ENCODE results near the gene ZNF77. TPM values are rescaled to one million over a fixed set of nuclear protein-coding genes. Genes with fewer than 3 reads are reported as not detected.

ZNF77 gene
- polyA plus RNA-seq, 1 of the 3 experiments (the other 2 are of a cell fraction), result 4.4 TPM

GRCh38 chr19:2927032-2927430, 17.7 kb downstream of the ZNF77 start:
- Histone ChIP-seq H2AFZ (ENCODE audit: low read depth) (no peak overlapping the region), H3K9me2 (no peaks in the 10 kb centered on the region), H3K36me3 (replicated peaks in 1 of 2; ENCODE audit: control insufficient read depth in 1 of 2, insufficient read depth in 2 of 2, low read length in 1 of 2) (no peaks in the 10 kb centered on the region), H3K4me2 (no peak overlapping the region), H3K9me3 (no peaks in the 10 kb centered on the region), H3K4me3 (ENCODE audit: low read depth in 2 of 2, low read length in 1 of 2) (no peak overlapping the region), H3K79me2 (ENCODE audit: insufficient read depth) (no peaks in the 10 kb centered on the region), H3K27ac (ENCODE audit: low read depth in 2 of 2, low read length in 1 of 2) (no peak overlapping the region), H3K4me1 (ENCODE audit: control insufficient read depth in 1 of 2, insufficient read depth in 2 of 2, low read depth in 1 of 2, low read length in 1 of 2) (peaks cover 0 to 2% of the 10 kb centered on the region in 2 experiments; a peak in 1 of 4 replicates), H3F3A (replicated peaks; ENCODE audit: insufficient read depth) (no peaks in the 10 kb centered on the region), H3K9ac (no peak overlapping the region), H4K20me1 (ENCODE audit: insufficient read depth) (no peaks in the 10 kb centered on the region), H3K27me3 (ENCODE audit: insufficient read depth) (no peaks in the 10 kb centered on the region)
- 97% methylated on average over 10 of the region's 18 CpGs for WGBS (ENCODE audit: low lambda C conversion rate)
- CTCF ChIA-PET, result interaction anchor here (0.6 kb wide), 1 partner anchor 545 kb away, joined by 3 read pairs; no protein-coding TSS in a partner anchor
- no peak for DNase-seq
- no peak for TF ChIP-seq RAD21 (IDR thresholded peaks at IDR 0.05; ENCODE audit: low read length)
- TF ChIP-seq GABPA (IDR thresholded peaks at IDR 0.05; ENCODE audit: low read depth), result no peak
- TF ChIP-seq MEF2A (IDR thresholded peaks at IDR 0.05; ENCODE audit: borderline replicate concordance, low read depth), result no peak
- TF ChIP-seq REST (IDR thresholded peaks at IDR 0.05; ENCODE audit: low read depth, low read length), result no peak
- no peak for TF ChIP-seq ZBTB33 (IDR thresholded peaks at IDR 0.05; ENCODE audit: borderline replicate concordance, low read depth)
- TF ChIP-seq FOXM1 (IDR thresholded peaks at IDR 0.05; ENCODE audit: low read depth), result no peak
- POLR2A ChIA-PET, result no interaction called here

- Histone ChIP-seq H3K9ac (no peak overlapping the region), H3K27ac (ENCODE audit: low read depth in 2 of 2, low read length in 1 of 2) (no peak overlapping the region), H3K4me1 (ENCODE audit: control insufficient read depth in 1 of 2, insufficient read depth in 2 of 2, low read depth in 1 of 2, low read length in 1 of 2) (peaks cover 0 to 2% of the 10 kb centered on the region in 2 experiments; a peak in 1 of 4 replicates), H4K20me1 (ENCODE audit: insufficient read depth) (no peaks in the 10 kb centered on the region), H3K9me2 (no peaks in the 10 kb centered on the region), H3K36me3 (replicated peaks in 1 of 2; ENCODE audit: control insufficient read depth in 1 of 2, insufficient read depth in 2 of 2, low read length in 1 of 2) (no peaks in the 10 kb centered on the region), H3F3A (replicated peaks; ENCODE audit: insufficient read depth) (no peaks in the 10 kb centered on the region), H3K9me3 (no peaks in the 10 kb centered on the region), H3K4me3 (ENCODE audit: low read depth in 2 of 2, low read length in 1 of 2) (no peak overlapping the region), H2AFZ (ENCODE audit: low read depth) (no peak overlapping the region), H3K4me2 (no peak overlapping the region), H3K79me2 (ENCODE audit: insufficient read depth) (no peaks in the 10 kb centered on the region), H3K27me3 (ENCODE audit: insufficient read depth) (no peaks in the 10 kb centered on the region)
- TF ChIP-seq EP300 (IDR thresholded peaks at IDR 0.05; ENCODE audit: borderline replicate concordance in 1 of 2, low read depth in 1 of 2, low read length in 1 of 2) (no peak), IRF3 (IDR thresholded peaks at IDR 0.05; ENCODE audit: low read depth, low read length) (no peak), SMC3 (IDR thresholded peaks at IDR 0.05; ENCODE audit: low read depth, low read length) (no peak), RCOR1 (IDR thresholded peaks at IDR 0.05; ENCODE audit: low read length) (no peak), GABPA (IDR thresholded peaks at IDR 0.05; ENCODE audit: low read depth) (no peak), ZBTB33 (IDR thresholded peaks at IDR 0.05; ENCODE audit: borderline replicate concordance, low read depth) (no peak), JUND (IDR thresholded peaks at IDR 0.05) (no peak), RXRA (IDR thresholded peaks at IDR 0.05; ENCODE audit: borderline replicate concordance, low read depth) (no peak), TAF1 (IDR thresholded peaks at IDR 0.05; ENCODE audit: borderline replicate concordance, low read depth, low read length) (no peak), PBX3 (IDR thresholded peaks at IDR 0.05) (no peak), NRF1 (IDR thresholded peaks at IDR 0.05; ENCODE audit: low read depth, low read length) (no peak)
- ChIA-PET POLR2A (no interaction called here), CTCF (interaction anchor here (0.6 kb wide), 1 partner anchor 546 kb away, joined by 3 read pairs; no protein-coding TSS in a partner anchor)
- 97% methylated on average over 14 of the region's 53 CpGs for WGBS (ENCODE audit: low lambda C conversion rate)
- DNase-seq, result no peak
Measured at GRCh38 chr19:2926341-2927031, 18.3 kb downstream of the ZNF77 start.
